Activated CD4-positive, alpha-beta T cell treated with anti-CD3 and anti-CD28 coated beads, Interleukin-2, amount 10 ng/mL, durations not matched to agents 7 days and 5 days (primary cell): Measurements from ENCODE around the gene NEXMIF. TPM values are rescaled to one million over a fixed set of nuclear protein-coding genes. Genes with fewer than 3 reads are reported as not detected.
"Not testable (repeated sequence)": the region's sequence is repeated elsewhere in the genome, so short reads cannot be mapped to it uniquely, and the experiment has no call there.

ENCODE experiments used
- CTCF ChIA-PET: fragments of 350-600 bp; sonication (Branson Sonifier 250); formaldehyde crosslinking; loops from one replicate; lab custom pipeline; 2021; ENCODE audit warnings: antibody characterized with exemption; lab: Charles Lee
- POLR2A ChIA-PET: fragments of 350-600 bp; sonication (Branson Sonifier 250); formaldehyde crosslinking; loops from one replicate; lab custom pipeline; 2021; ENCODE audit warnings: antibody characterized with exemption; lab: Charles Lee
- DNase-seq: peaks from one replicate; pipeline ENCODE4 v3.0.0-alpha.2; 2020
- H3K27ac Mint-ChIP-seq: one replicate; pipeline ENCODE4 v1.8.0; 2021; ENCODE audit warnings: mild to moderate bottlenecking, moderate library complexity, mixed read lengths
- H3K27me3 Mint-ChIP-seq: one replicate; pipeline ENCODE4 v1.8.0; 2021; ENCODE audit warnings: mixed read lengths
- H3K36me3 Mint-ChIP-seq: one replicate; pipeline ENCODE4 v1.8.0; 2021; ENCODE audit warnings: low read depth, mixed read lengths
- H3K4me1 Mint-ChIP-seq: one replicate; pipeline ENCODE4 v1.8.0; 2021; ENCODE audit warnings: mixed read lengths
- H3K4me3 Mint-ChIP-seq: one replicate; pipeline ENCODE4 v1.8.0; 2021; ENCODE audit warnings: mild to moderate bottlenecking, moderate library complexity, mixed read lengths
- H3K9me3 Mint-ChIP-seq: one replicate; pipeline ENCODE4 v1.8.0; 2021; ENCODE audit warnings: mixed read lengths
- total RNA-seq, 2 experiments: library from RNA; stranded (reverse); gene quantifications; one replicate each; pipeline ENCODE4 v1.2.3, GENCODE V29; 2021

The NEXMIF gene
- under 1 TPM; 0.52 to 0.56 TPM for total RNA-seq

DNA sequence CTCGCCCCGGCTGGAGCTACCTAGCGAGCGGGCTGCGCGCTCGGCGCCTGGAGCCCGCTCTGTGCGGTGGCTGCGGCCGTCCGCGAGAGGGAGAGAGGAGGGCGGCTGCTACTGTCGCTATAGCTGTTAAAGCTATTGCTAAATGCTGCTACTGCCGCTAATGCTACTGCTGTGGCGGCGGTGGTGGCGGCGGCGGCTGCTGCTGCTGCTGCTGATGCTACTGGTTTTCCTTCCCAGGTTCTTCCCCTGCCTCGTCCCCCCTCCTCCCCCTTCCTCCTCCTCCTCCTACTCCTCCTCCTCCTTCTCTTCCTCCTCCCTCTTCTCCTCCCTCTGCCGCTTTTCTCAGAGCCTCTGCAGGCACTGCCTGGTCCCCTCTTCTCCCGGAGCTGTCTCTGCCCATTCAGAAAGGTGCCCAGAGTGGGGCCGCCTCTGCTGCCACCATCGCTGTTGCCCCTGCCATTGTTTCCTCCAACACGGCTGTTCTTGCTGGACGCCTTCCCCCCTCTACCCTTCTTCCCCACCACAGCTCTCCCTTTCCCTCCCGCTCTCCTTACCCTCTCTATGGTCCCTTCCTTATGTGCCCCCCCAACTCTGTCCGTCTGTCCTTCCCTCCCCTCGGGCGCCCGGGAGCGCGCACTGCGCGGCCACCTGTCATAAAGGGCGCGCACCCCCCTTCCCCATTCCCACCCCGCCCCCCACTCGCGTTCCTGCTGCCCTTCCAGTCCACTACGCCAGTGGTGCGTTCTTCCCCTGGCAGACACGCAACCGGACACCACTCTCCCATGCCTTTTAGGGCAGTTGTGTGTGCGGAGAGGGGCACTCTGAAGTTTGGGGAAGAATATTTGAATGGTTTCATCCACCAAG is at the start of gene NEXMIF:
NEXMIF (minus strand) TSS at position 228 of the 864 bp plus-strand sequence.
- Mint-ChIP-seq H3K36me3 (no peaks in the 10 kb centered on the region), H3K27me3 (peaks cover 20% of the 10 kb centered on the region), H3K27ac (peak within 1 kb of the TSS; percentile 92), H3K9me3 (no peaks in the 10 kb centered on the region), H3K4me3 (peak within 1 kb of the TSS; percentile 83), H3K4me1 (peaks cover 9% of the 10 kb centered on the region)
- peak; percentile 24 for DNase-seq
- ChIA-PET CTCF (no interaction called here), POLR2A (no interaction called here)

DNA sequence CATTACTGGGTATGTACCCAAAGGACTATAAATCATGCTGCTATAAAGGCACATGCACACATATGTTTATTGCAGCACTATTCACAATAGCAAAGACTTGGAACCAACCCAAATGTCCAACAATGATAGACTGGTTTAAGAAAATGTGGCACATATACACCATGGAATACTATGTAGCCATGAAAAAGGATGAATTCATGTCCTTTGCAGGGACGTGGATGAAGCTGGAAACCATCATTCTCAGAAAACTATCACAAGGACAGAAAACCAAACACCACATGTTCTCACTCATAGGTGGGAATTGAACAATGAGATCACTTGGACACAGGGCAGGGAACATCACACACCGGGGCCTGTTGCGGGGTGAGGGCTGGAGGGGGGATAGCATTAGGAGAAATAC is 36.7 kb upstream of the NEXMIF start:
- H3K9me3 Mint-ChIP-seq, H3K4me3 Mint-ChIP-seq, H3K27me3 Mint-ChIP-seq, DNase-seq, POLR2A ChIA-PET, H3K27ac Mint-ChIP-seq, CTCF ChIA-PET, H3K4me1 Mint-ChIP-seq, H3K36me3 Mint-ChIP-seq: not testable (repeated sequence)

DNA sequence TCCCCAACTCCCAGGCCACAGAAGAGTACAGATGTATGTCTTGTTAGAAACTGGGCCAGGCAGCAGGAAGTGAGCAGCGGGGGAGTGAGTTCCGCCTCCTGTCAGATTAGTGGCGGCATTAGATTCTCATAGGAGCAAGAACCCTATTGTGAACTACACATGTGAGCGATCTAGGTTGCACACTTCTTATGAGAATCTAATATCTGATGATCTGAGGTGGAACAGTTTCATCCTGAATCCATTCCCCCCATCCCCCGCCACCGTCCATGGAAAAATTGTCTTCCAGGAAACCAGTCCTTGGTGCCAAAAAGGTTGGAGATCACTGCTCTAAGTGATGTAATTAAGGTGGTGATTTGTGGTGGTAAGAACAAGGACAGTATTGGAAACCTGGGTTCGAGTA is 24.5 kb upstream of the NEXMIF start:
- ChIA-PET POLR2A (no interaction called here), CTCF (no interaction called here)
- H3K4me1 Mint-ChIP-seq = no peaks in the 10 kb centered on the region
- H3K27me3 Mint-ChIP-seq = no peaks in the 10 kb centered on the region
- H3K36me3 Mint-ChIP-seq = no peaks in the 10 kb centered on the region
- H3K9me3 Mint-ChIP-seq = no peaks in the 10 kb centered on the region
- H3K27ac Mint-ChIP-seq = no peak overlapping the region
- DNase-seq = no peak
- H3K4me3 Mint-ChIP-seq = no peak overlapping the region

DNA sequence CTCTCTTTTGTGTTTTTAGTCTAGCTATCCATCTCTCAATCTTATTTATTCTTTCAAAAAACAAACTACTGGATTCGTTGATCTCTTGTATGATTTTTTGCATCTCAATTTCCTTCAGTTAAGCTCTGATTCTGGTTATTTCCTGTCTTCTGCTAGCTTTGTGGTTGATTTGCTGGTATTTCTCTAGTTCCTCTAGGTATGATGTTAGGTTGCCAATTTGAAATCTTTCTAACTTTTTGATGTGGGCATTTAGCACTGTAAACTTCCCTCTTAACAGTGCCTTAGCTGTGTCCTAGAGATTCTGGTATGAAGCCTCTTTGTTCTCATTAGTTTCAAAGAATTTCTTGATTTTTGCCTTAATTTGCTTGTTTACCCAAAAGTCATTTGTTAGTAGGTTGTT is 15.2 kb upstream of the NEXMIF start:
- CTCF ChIA-PET = no interaction called here
- Mint-ChIP-seq H3K36me3 (peaks cover 3% of the 10 kb centered on the region), H3K4me3 (no peak overlapping the region), H3K9me3 (peaks cover 2% of the 10 kb centered on the region), H3K4me1 (peaks cover 13% of the 10 kb centered on the region), H3K27ac (no peak overlapping the region), H3K27me3 (no peaks in the 10 kb centered on the region)
- POLR2A ChIA-PET = no interaction called here
- no peak for DNase-seq

DNA sequence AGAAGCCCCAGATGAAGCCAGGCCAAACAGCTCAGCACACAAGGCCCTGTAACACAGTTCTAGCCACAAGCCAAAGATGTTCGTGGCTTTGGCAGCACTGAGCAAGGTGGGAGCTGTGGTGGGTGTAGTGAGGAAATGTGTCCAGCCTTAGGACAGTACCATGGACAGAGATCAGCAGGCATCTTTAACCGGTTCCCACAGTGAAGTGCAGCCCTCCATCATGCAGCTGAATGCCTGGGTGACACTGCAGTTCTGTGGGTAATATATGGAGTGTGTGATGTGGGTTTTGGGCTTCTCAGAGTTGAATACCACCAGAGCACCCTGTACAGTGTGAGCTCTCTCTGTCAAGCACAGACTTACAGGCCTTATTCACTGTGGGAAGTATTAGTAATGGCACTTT is 6.0 kb upstream of the NEXMIF start:
- H3K4me3 Mint-ChIP-seq = no peak overlapping the region
- no peak for DNase-seq
- peaks cover 5% of the 10 kb centered on the region for H3K27me3 Mint-ChIP-seq
- ChIA-PET CTCF (no interaction called here), POLR2A (no interaction called here)
- H3K9me3 Mint-ChIP-seq = no peaks in the 10 kb centered on the region
- H3K36me3 Mint-ChIP-seq = no peaks in the 10 kb centered on the region
- H3K4me1 Mint-ChIP-seq = no peaks in the 10 kb centered on the region
- H3K27ac Mint-ChIP-seq = no peak overlapping the region

DNA sequence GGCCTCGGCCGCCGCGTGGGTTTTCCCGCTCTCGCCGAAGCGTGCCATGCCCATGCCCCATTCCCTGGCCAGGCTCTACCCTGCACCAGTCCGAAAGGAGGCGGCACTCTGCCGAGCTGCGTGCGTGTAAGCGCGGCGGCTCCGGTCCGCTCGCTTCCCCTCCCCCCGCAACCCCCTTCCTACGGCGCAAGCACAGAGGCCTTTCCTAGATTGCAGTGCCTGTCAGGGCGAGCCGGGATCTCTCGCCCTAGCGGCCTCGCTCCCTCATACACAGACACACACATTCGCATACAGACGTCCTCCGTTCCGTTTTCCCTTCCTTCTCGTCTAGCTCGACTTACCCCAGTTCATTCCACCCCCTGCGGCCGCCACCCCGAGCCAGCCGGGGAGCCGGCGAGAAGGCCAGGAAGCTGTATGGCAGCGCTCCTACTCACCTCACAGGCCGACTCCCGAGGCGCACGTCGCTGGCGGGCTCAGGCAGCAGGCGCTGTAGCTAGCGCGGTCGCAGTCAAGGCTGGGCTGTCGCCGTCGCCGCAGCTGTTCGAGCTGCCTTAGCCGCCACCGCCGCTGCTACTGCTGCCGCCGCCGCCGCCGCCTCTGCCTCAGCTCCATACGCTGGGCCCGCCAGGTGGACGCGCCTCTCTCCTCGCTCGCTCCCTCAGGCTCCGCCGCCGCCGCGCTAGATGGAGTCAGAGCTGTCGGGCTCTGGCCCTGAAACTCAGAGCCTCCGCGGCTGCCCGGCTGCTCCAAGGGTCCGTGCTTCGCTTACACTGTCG is 615 bp downstream of the NEXMIF start:
- H3K9me3 Mint-ChIP-seq = no peaks in the 10 kb centered on the region
- peaks cover 20% of the 10 kb centered on the region for H3K27me3 Mint-ChIP-seq
- ChIA-PET CTCF (no interaction called here), POLR2A (no interaction called here)
- H3K4me1 Mint-ChIP-seq = peaks cover 9% of the 10 kb centered on the region
- peak overlapping the region; percentile 92 for H3K27ac Mint-ChIP-seq
- peak overlapping the region; percentile 83 for H3K4me3 Mint-ChIP-seq
- no peaks in the 10 kb centered on the region for H3K36me3 Mint-ChIP-seq
- peak; percentile 29 for DNase-seq

DNA sequence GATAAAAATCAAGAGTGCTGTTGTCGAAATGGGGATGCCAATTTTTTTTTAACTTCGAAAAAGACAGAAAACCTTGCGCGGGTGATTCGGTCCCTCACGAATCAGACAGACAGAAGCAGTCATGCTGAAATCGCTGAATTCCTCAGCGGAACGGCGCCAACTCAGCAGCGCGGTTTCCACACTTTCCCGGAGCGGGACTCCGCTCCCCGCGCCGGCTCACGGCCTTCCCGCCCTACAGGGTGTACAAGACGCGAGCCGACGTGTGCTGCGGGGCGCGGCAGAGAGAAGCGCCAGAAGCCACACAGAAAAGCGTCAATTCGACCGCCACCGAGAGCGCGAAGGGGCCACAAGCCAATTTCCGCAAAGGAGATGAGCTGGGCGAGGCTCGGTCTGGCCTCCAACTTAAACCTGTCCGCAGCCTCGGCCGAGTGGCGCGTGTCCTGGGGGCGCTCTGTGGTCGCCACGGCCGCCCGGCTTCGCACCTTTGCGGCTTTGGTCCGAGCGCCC is 1.3 kb downstream of the NEXMIF start:
- no peaks in the 10 kb centered on the region for H3K9me3 Mint-ChIP-seq
- H3K36me3 Mint-ChIP-seq = no peaks in the 10 kb centered on the region
- CTCF ChIA-PET = no interaction called here
- POLR2A ChIA-PET = no interaction called here
- H3K4me1 Mint-ChIP-seq = peaks cover 9% of the 10 kb centered on the region
- peak; percentile 6 for DNase-seq
- H3K4me3 Mint-ChIP-seq = peak overlapping the region; percentile 83
- peak overlapping the region; percentile 25 for H3K27ac Mint-ChIP-seq
- H3K27me3 Mint-ChIP-seq = peaks cover 20% of the 10 kb centered on the region

DNA sequence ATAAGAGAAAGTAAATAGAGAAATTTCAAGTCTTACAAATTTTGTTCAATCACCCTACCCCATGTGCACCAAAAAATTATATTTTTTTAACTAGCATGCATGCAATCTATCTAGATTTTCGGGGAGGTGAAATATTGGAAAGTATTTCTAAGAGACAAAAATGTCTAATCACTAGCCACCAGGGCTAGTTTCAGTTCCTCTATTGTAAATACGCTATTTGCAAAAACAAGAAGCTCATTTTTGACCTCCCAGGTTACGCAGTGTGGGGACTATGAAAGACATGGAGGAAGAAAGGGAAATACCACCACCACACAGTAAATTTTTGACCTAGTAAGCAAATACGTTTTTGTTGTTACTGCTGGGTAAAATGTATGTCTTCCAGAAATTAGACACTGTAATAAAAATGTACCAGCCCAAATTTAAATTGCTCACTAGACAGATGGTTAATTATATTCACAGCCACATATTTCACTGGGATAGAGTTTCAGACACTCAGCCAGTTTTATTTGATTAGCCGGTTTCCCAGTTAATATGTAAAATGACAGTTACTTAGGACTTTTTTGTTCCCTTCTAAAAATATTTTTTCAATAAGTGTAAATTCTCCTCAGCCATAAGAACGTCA is 2.2 kb downstream of the NEXMIF start:
- no peak overlapping the region for H3K27ac Mint-ChIP-seq
- peaks cover 20% of the 10 kb centered on the region for H3K27me3 Mint-ChIP-seq
- POLR2A ChIA-PET = no interaction called here
- peaks cover 9% of the 10 kb centered on the region for H3K4me1 Mint-ChIP-seq
- no peaks in the 10 kb centered on the region for H3K9me3 Mint-ChIP-seq
- no peaks in the 10 kb centered on the region for H3K36me3 Mint-ChIP-seq
- no peak for DNase-seq
- H3K4me3 Mint-ChIP-seq = peak overlapping the region; percentile 83
- CTCF ChIA-PET = no interaction called here

DNA sequence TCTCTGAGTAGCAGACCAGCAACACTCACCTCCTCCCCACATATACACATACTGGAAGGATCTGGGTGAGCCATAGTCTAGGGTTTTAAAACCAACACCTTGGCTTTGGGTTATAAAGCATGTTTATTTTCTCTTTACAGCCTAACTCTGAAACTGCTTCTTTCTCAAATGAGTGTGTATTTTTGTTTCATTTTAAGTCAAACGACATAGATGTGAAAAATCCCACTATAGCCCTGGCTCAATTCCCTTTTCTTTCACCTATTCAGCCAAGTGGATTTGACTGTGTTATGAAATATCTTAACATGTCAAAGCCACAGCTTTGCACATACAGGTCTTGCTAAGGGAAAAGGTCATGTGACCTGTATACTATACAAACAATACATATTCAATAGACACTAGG is 13.8 kb downstream of the NEXMIF start:
- Mint-ChIP-seq H3K27me3 (no peaks in the 10 kb centered on the region), H3K4me3 (no peak overlapping the region), H3K27ac (no peak overlapping the region), H3K4me1 (no peaks in the 10 kb centered on the region), H3K9me3 (no peaks in the 10 kb centered on the region), H3K36me3 (no peaks in the 10 kb centered on the region)
- POLR2A ChIA-PET = no interaction called here
- CTCF ChIA-PET = no interaction called here
- no peak for DNase-seq

DNA sequence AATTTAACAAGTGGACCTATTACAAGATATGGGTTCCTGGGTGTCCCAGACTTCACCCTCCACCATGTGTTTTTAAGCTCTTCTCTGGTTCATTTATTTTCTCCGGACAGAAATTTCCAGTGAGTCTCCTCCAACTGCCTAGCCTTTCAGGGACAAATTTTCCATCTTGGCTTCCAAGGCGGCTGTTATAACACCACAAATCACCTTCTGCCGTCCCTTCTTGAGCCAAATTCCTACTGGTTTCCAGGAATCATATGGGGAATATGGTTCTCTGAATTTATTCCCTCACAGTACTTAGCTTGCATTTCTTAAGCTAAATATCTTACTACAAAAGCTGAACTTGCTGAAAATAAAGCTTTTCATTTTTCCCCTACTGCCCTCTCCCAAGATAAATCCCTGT is 18.8 kb downstream of the NEXMIF start:
- DNase-seq = no peak
- Mint-ChIP-seq H3K4me1 (no peaks in the 10 kb centered on the region), H3K9me3 (no peaks in the 10 kb centered on the region), H3K27ac (no peak overlapping the region), H3K36me3 (no peaks in the 10 kb centered on the region), H3K27me3 (no peaks in the 10 kb centered on the region), H3K4me3 (no peak overlapping the region)
- ChIA-PET POLR2A (no interaction called here), CTCF (no interaction called here)

DNA sequence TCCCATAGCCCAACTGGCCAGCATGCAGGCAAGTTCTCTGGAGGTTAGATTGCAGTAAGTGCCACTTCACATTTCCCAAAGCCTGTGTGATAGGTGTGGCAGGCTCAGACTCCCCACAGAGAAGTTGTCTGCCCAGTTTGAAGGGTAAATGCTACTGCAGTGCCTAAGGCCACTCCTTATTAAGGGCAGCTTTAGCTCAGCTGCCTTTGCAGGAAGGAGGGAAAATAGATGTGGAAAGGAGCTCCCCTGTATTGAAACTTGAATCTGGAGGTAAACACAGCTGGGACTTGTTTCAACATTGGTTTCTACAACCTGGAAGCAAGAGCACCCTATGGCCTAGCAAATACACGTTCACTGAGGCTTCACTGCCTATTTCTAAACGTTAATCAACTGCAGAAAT is 22.4 kb downstream of the NEXMIF start:
- no peaks in the 10 kb centered on the region for H3K9me3 Mint-ChIP-seq
- H3K27ac Mint-ChIP-seq = no peak overlapping the region
- DNase-seq = no peak
- no peak overlapping the region for H3K4me3 Mint-ChIP-seq
- no peaks in the 10 kb centered on the region for H3K36me3 Mint-ChIP-seq
- ChIA-PET CTCF (no interaction called here), POLR2A (no interaction called here)
- no peaks in the 10 kb centered on the region for H3K27me3 Mint-ChIP-seq
- no peaks in the 10 kb centered on the region for H3K4me1 Mint-ChIP-seq

DNA sequence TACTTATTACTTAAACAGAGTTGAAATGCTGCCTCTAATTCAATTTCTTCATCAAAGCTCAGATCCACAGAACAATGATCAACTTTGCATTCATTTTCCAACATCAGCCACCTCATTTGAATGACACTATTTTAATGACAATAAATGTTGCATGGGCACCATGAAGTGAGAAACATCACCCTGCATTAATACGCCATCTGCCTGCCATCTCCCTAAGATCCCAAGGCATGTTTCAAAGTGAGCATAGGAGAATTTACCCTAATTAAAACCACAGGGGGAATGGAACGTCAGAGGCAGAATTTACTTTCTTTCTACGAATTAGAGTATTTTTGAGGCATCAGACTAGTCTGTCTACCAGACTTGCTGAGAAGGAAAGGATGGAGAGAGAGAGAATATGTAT is 32.7 kb downstream of the NEXMIF start:
- H3K4me3 Mint-ChIP-seq = no peak overlapping the region
- POLR2A ChIA-PET = no interaction called here
- no peaks in the 10 kb centered on the region for H3K4me1 Mint-ChIP-seq
- no peaks in the 10 kb centered on the region for H3K36me3 Mint-ChIP-seq
- H3K9me3 Mint-ChIP-seq = no peaks in the 10 kb centered on the region
- no peak overlapping the region for H3K27ac Mint-ChIP-seq
- DNase-seq = no peak
- no peaks in the 10 kb centered on the region for H3K27me3 Mint-ChIP-seq
- CTCF ChIA-PET = no interaction called here
